Neural progenitor cell (in vitro differentiated cells): ENCODE results near the gene DAB2.

Experiments used
- EZH2 ChIP-seq: fragments of 200-600 bp; sonication (generic); IDR thresholded peaks from 2 replicates; pipeline ENCODE4 v1.6.1; 2017; ENCODE audit warnings: antibody characterized with exemption, mild to moderate bottlenecking, moderate library complexity
- EZH2phosphoT487 ChIP-seq: fragments of 200-600 bp; sonication (generic); IDR thresholded peaks from 2 replicates; pipeline ENCODE4 v1.6.1; 2017; ENCODE audit warnings: antibody characterized with exemption
- TF ChIP-seq, protein P1 (sequence below): fragments of 200-600 bp; sonication (generic); IDR thresholded peaks from 2 replicates; pipeline ENCODE4 v1.5.1; 2017; ENCODE audit warnings: antibody characterized with exemption, mild to moderate bottlenecking

DNA sequence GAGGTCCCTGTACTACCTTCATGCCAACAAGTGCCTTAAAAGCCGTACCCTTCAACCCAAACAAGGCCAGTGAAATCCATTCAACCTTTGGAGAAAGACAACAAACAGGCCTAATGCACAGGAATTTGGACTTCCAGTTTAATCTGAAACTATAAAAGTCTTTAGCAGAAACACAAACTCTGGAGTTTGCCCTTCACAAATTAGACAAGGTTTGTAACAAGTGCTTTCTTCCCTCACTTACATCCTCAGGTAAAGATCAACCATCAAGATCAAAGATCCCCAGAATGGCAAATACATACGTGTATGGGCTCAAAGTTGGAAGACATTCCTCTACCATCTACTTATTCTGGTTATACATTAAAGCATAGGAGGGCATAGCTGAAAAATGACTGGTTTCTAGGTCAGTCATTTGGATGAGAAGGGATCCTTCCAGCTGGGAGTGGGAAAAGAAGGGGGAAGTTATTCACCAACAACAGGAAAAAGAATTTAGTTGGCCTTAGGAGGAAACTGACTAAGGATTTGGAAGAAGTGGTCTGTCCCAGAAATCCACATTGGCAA is 2.0 kb downstream of the DAB2 start:
- no peak for TF ChIP-seq EZH2phosphoT487
- TF ChIP-seq, protein P1, sequence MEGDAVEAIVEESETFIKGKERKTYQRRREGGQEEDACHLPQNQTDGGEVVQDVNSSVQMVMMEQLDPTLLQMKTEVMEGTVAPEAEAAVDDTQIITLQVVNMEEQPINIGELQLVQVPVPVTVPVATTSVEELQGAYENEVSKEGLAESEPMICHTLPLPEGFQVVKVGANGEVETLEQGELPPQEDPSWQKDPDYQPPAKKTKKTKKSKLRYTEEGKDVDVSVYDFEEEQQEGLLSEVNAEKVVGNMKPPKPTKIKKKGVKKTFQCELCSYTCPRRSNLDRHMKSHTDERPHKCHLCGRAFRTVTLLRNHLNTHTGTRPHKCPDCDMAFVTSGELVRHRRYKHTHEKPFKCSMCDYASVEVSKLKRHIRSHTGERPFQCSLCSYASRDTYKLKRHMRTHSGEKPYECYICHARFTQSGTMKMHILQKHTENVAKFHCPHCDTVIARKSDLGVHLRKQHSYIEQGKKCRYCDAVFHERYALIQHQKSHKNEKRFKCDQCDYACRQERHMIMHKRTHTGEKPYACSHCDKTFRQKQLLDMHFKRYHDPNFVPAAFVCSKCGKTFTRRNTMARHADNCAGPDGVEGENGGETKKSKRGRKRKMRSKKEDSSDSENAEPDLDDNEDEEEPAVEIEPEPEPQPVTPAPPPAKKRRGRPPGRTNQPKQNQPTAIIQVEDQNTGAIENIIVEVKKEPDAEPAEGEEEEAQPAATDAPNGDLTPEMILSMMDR, result no peak
- no peak for TF ChIP-seq EZH2
